ENCODE data around the gene LARGE2. TPM values are rescaled to one million over a fixed set of nuclear protein-coding genes. Genes with fewer than 3 reads are reported as not detected.

Gene LARGE2
- total RNA-seq, 1 experiment from 2014 or later, result 18.4 TPM

GRCh38 chr11:45930951-45931570 is 8.6 kb downstream of the LARGE2 start:
- Histone ChIP-seq H3K9me3 (ENCODE audit: low read length) (no peaks in the 10 kb centered on the region), H3K4me1 (ENCODE audit: insufficient read depth, low read length) (peaks cover 7% of the 10 kb centered on the region; the same call in 1 of the 2 replicates), H3K9me2 (replicated peaks; ENCODE audit: low read length) (no peaks in the 10 kb centered on the region), H3K36me3 (ENCODE audit: low read depth, low read length) (no peaks in the 10 kb centered on the region), H4K20me1 (ENCODE audit: low read length) (no peaks in the 10 kb centered on the region), H2AFZ (ENCODE audit: low read length) (no peak overlapping the region), H3F3A (ENCODE audit: low read length, unreplicated experiment) (no peaks in the 10 kb centered on the region), H3K79me2 (ENCODE audit: low read length) (no peaks in the 10 kb centered on the region), H3K9ac (ENCODE audit: low read length) (no peak overlapping the region), H3K4me2 (ENCODE audit: low read length) (no peak overlapping the region), H3K27me3 (ENCODE audit: low read length) (no peaks in the 10 kb centered on the region), H3K27ac (ENCODE audit: low read length) (no peak overlapping the region), H3K4me3 (ENCODE audit: low read length) (no peak overlapping the region)
- TF ChIP-seq CTCF (conservative IDR thresholded peaks at IDR 0.05; ENCODE audit: low read depth, low read length) (no peak), EZH2 (IDR thresholded peaks at IDR 0.05; ENCODE audit: low read length, unreplicated experiment) (no peak), EZH2phosphoT487 (IDR thresholded peaks at IDR 0.05; ENCODE audit: borderline replicate concordance, low read length) (no peak)
- no TSS peak for BruUV-seq (replicated peaks)
- CTCF ChIA-PET, result interaction anchor here (0.6 kb wide), 1 partner anchor 59 kb away, joined by 3 read pairs; no protein-coding TSS in a partner anchor
- POLR2A ChIA-PET (ENCODE audit: unreplicated experiment), result no interaction called here
- DNase-seq, result no peak
- intact Hi-C loops (cut with micrococcal nuclease), result no loop called here
- ATAC-seq, result no peak

GRCh38 chr11:45931739-45932138 is 9.3 kb downstream of the LARGE2 start:
- Histone ChIP-seq H3K9me3 (ENCODE audit: low read length) (no peaks in the 10 kb centered on the region), H3K9ac (ENCODE audit: low read length) (no peak overlapping the region), H3K27me3 (ENCODE audit: low read length) (no peaks in the 10 kb centered on the region), H3K4me3 (ENCODE audit: low read length) (no peak overlapping the region), H2AFZ (ENCODE audit: low read length) (no peak overlapping the region), H3F3A (ENCODE audit: low read length, unreplicated experiment) (no peaks in the 10 kb centered on the region), H3K4me2 (ENCODE audit: low read length) (no peak overlapping the region), H3K4me1 (ENCODE audit: insufficient read depth, low read length) (peaks cover 7% of the 10 kb centered on the region; the same call in 1 of the 2 replicates), H4K20me1 (ENCODE audit: low read length) (no peaks in the 10 kb centered on the region), H3K79me2 (ENCODE audit: low read length) (no peaks in the 10 kb centered on the region), H3K36me3 (ENCODE audit: low read depth, low read length) (no peaks in the 10 kb centered on the region), H3K27ac (ENCODE audit: low read length) (no peak overlapping the region), H3K9me2 (replicated peaks; ENCODE audit: low read length) (no peaks in the 10 kb centered on the region)
- ATAC-seq (no peak), DNase-seq (no peak)
- ChIA-PET POLR2A (ENCODE audit: unreplicated experiment) (no interaction called here), CTCF (no interaction called here)
- TF ChIP-seq EZH2phosphoT487 (IDR thresholded peaks at IDR 0.05; ENCODE audit: borderline replicate concordance, low read length) (no peak), CTCF (conservative IDR thresholded peaks at IDR 0.05; ENCODE audit: low read depth, low read length) (no peak), EZH2 (IDR thresholded peaks at IDR 0.05; ENCODE audit: low read length, unreplicated experiment) (no peak)
- no TSS peak for BruUV-seq (replicated peaks)
- intact Hi-C loops (cut with micrococcal nuclease), result no loop called here

GRCh38 chr11:45932217-45932616 is 9.8 kb downstream of the LARGE2 start:
- no TSS peak for BruUV-seq (replicated peaks)
- DNase-seq, result no peak
- CTCF ChIA-PET, result interaction anchor here (0.7 kb wide), 1 partner anchor 135 kb away, joined by 10 read pairs; no protein-coding TSS in a partner anchor

More at GRCh38 chr11:45932217-45932616, 9.8 kb downstream of the LARGE2 start:
- Histone ChIP-seq H3K36me3 (ENCODE audit: low read depth, low read length) (no peaks in the 10 kb centered on the region), H3K79me2 (ENCODE audit: low read length) (no peaks in the 10 kb centered on the region), H4K20me1 (ENCODE audit: low read length) (no peaks in the 10 kb centered on the region), H3K4me2 (ENCODE audit: low read length) (no peak overlapping the region), H3K27me3 (ENCODE audit: low read length) (no peaks in the 10 kb centered on the region), H3K9me3 (ENCODE audit: low read length) (no peaks in the 10 kb centered on the region), H3K4me1 (ENCODE audit: insufficient read depth, low read length) (peaks cover 7% of the 10 kb centered on the region; the same call in 1 of the 2 replicates), H3F3A (ENCODE audit: low read length, unreplicated experiment) (no peaks in the 10 kb centered on the region), H2AFZ (ENCODE audit: low read length) (no peak overlapping the region), H3K9me2 (replicated peaks; ENCODE audit: low read length) (no peaks in the 10 kb centered on the region), H3K9ac (ENCODE audit: low read length) (no peak overlapping the region), H3K4me3 (ENCODE audit: low read length) (no peak overlapping the region), H3K27ac (ENCODE audit: low read length) (no peak overlapping the region)
- intact Hi-C loops (cut with micrococcal nuclease), result no loop called here
- ATAC-seq, result no peak
- TF ChIP-seq EZH2phosphoT487 (IDR thresholded peaks at IDR 0.05; ENCODE audit: borderline replicate concordance, low read length) (no peak), CTCF (conservative IDR thresholded peaks at IDR 0.05; ENCODE audit: low read depth, low read length) (no peak), EZH2 (IDR thresholded peaks at IDR 0.05; ENCODE audit: low read length, unreplicated experiment) (no peak)
- POLR2A ChIA-PET (ENCODE audit: unreplicated experiment), result no interaction called here
